ENCODE data around the gene PCDHGA1.

Gene PCDHGA1

DNA sequence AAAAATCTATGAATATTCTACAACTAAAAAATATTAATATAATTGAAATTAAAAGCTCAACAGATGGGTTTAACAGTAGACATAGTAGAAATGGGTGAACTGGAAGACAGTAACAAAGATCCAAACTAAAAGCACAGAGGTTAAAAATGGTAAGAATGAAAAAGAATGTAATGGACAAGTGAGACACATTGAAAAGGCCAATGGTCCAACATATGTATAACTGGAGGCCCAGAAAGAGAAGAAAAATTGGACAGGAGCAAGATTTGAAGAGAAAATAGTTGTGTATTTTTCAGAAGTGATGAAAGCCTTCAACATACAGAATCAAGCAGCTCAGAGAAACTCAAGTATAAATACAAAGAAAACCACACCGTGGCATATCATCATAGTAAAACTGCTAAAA is 217.2 kb downstream of the PCDHGA1 start:
- DNase-seq = no peak

DNA sequence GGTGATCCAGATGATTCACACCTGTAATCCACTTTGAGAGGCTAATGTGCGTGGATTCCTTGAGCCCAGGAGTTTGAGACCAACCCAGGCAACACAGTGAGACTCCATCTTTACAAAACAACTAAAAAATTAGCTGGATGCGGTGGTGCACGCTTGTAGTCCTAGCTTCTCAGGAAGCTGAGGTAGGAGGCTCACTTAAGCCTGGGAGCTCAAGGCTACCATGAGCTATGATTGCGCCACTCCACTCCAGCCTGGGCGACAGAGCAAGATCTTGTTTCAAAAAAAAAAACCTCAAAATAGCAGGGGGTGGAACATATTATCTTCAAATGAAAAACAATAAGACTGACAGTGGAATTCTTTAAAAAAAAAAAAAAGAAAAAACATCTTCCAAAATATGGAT is 217.6 kb downstream of the PCDHGA1 start:
- no peak for DNase-seq

DNA sequence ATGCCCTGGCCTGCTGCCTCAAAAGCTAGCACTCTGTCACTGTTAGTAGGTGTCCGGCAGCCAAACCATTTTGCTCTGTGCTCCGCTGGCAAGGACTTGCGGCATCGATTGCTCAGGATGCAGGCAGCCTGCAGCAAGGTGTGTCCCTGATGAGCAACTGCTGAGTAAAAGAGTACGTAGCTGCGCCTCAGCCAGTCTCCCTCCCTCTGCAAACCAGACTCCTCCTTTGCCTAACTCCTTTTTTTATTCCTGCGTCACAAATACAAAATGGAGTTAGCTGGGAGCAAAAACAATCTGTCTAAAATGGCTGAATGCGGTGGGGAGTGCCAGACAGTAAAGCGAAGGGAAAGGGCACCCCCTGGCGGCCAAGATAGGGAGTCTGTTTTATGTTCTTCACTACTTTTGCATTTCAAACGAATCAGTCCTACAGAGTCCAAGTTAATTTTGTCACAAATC is 227.4 kb downstream of the PCDHGA1 start:
- peak; percentile 91 for DNase-seq

DNA sequence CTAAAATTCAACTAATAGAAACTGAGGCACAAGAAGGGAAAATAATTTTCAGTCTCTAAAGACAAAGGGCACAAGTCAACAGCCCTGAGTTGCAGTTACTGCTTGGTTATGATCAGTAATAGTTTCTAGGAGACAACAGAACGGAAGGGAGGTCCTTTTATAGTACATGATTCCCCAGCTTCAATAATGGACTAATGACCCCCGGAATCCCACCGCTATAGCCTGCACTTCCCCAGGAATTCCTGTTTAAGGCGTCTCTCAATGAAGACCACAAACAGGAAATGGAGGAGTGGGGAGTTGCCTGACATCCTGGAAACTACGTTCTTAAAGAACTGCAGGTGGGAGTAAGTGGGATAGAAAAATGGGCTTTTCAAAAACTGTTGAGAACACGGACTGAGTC is 227.8 kb downstream of the PCDHGA1 start:
- DNase-seq = no peak

DNA sequence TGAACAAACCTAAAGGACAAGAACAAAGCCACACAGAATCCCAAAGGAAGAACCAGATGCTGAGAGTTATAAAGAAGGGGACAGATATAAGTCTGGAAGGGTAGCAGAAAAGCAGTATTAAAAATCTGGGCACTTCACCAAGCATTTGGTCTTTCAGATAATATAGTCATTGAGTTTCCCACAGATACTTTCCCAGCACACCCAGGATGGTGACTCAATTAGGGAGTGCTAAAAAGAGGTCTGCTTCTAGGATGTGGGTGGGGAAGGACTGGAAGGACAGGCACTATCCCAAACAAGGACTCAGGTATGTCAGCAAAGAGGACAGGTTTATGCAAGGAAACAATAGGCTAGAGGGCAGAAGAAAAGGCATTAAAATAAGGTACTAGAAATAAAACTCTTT is 229.1 kb downstream of the PCDHGA1 start:
- peak; percentile 8 for DNase-seq

DNA sequence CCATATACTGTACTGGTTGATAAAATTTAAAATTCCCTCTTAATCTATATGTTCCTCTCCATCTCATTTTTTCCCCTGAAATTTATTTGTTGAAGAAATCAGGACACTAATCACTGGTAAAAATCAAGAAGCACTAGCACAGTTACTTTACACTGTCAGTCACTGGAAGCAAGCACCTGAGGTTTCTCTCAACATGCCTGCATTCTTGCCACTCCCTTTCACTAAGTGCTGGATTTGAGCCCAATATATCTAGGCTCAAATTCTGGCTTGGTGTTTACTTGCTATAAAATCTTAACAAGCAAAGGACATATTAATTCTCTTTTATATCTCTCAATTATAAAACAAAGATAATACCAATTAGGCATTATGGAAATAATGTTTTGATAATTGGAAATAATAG is 229.8 kb downstream of the PCDHGA1 start:
- DNase-seq = peak; percentile 90

DNA sequence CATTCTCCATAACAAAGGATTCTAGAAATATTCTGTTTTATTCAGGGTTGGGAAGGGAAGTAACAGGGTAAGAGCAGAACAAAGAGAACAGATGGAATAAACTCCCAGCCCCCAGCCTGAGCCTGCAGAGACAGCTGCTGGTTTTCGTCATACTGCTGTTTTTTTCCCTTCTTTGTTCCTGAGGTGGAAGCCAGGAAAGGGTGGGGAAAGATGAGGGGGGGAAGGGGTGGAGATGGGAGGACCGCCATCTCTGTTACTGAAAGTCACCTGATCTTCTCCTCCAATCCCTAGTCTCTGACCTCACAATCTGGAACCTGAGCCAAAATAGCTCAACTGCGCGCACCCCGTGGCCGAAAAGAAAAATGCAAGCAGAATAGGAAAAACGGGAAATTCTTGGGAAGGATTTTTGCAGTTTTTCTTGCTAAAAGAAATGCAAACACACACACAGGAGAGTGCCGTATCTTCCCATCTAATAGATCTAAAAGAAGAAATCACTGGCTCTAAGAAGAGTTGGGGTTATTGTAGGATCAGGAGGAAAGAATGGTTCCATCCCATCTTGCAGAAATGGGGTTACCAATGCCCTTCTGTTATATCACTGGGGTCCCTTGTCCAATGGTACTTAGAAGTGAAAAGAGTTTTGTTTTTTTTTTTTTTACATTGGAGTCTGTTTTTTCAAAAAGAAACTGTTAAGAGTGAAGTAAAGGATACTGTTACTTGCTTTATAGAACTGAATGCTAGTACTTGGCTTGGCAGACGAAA is 230.6 kb downstream of the PCDHGA1 start:
- DNase-seq = peak; percentile 99

Data from NCI-H69 (cell line).